GM19025 (cell line): ENCODE data around the gene PCSK4.
"Not testable (repeated sequence)": the region's sequence is repeated elsewhere in the genome, so short reads cannot be mapped to it uniquely, and the experiment has no call there.

Experiments used
- ATAC-seq: cut with Tn5 transposase; IDR thresholded peaks from one replicate; pipeline ENCODE4 v1.9.1; 2021; ENCODE audit warnings: mild to moderate bottlenecking, low read depth, moderate library complexity; ENCODE audit not compliant: unreplicated experiment

Gene PCSK4

DNA sequence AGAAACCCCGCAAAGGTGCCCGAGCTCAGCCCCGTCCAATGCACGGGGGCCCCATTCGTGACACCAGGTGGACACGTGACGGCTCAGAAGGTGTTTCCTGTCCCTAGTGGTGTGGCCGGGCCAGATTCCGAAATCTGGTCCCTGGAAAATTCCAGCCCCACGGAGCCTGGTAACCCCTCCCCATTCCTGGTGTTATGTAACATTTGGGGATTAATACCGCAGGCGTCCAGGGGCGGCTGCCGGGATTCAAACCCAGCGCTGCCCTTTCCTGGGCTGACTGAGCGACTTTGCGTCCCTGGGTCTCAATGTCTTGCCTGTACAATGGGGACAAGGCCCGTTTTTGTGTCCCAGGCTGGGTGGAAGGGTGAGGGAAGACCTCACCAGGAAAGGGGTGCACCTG lies 32.7 kb upstream of the PCSK4 start:
- no peak for ATAC-seq

DNA sequence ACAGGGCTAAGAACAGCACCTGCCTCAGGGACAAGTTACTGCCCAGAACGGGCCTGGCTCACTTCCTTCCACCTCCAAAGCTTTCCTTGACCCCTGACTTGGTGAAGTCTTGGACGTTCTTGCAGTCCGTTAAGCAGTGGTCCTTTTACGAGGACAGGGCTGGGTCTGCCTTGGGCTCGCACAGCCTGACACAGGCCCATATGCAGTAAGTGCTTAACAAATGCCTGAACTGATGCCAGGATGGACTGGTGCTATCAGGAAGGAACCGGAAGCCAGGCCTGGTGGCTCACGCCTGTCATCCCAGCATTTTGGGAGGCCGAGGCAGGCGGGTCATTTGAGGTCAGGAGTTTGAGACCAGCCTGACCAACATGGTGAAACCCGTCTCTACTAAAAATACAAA lies 31.9 kb upstream of the PCSK4 start:
- ATAC-seq = no peak

DNA sequence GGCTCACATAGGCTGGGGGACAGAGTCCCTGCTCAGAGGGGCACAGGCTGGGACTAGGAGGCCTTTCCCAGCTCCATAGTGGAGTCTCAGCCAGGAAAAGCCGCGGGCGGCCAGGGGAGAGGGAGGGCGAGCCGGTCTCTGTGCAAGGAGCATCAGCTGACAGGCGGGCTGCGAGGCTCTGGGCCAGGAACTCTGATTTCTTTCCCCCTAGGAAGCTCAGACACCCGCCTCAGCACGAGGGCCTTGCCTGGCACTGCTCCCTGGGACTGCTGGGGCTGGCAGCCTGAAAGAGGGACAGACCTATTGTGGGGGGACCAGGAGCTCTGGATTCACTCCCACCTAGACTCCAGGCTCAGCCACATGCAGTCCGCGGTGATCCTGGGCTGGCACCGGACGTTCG lies 31.5 kb upstream of the PCSK4 start:
- no peak for ATAC-seq

DNA sequence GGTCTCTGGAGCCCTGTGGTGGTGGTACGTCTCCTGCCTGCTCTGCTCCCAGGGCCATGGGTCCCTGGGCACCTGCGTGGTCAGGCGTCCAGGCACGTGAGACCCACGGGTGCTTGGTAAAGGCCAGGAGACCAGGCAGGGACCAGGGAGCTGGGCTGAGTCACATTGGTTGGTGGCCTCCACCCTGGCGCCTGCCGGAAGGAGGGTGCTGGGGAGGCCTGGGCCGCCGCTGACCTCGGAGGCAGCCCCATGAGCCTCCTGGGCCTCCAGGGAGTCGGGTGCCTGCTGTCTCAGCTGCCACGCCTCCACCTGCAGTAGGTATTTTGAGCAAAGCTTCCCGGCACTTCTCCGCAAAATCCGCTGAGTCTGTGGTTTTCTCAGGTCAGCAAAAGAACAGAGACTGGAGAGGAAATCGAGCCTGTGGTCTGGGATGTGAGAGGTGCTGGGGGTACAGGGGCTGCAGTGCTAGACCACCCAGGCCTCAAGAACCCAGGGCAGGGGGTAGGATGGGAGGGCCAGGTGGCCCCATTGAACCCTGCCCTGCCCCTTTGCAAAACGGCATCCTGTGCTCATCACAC lies 30.1 kb upstream of the PCSK4 start:
- ATAC-seq = no peak

DNA sequence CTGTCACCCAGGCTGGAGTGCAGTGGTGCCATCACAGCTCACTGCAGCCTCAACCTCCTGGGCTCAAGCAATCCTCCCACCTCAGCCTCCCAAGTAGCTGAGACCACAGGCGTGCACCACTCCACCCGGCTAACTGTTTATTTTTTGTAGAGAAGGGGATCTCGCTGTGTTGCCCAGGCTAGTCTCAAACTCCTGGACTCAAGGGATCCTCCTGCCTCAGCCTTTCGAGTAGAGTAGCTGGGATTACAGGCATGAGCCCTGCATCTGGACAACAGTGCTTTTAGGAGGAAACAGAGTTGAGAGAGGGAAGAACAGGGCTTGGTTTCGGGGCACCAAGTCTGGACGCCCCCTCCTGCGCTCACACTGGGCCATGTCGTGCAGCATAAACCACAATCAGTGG lies 29.7 kb upstream of the PCSK4 start:
- not testable (repeated sequence) for ATAC-seq

DNA sequence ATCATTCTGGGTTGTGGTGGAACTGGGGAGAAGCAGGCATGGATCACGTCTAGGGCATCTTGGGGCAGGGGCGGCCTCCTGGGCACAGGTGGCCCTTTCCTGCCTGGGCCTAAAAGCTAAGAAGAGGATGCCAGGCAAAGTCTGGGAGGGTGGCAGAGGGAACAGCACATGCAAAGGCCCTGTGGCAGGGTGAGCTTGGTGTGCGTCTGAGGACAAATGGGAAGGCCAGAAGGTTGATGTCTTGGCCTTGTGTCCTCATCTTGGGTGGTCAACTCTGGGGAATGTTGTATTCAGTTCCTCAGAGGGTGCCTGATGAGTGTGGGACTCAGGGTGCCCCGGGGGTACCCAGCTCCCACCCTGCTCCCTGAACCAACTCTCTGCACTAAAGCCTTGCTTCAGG lies 28.3 kb upstream of the PCSK4 start:
- no peak for ATAC-seq

DNA sequence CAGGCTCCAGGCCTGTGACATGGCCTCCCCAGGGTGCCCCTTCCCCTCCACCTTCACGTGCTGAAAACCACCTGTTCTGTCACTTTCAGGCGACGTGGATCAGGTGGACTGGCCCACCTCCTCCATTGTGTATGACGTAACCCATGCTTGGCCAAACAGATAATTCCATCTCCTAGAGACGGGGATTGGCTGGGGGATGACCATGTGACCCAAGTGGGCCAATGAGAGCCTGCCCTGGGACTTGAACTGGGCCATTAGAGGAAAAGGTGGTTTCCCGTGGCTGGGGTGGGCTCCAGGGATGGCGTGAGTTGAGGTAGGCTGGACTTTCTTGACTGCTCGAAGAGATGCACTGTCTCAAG lies 26.2 kb upstream of the PCSK4 start:
- no peak for ATAC-seq

DNA sequence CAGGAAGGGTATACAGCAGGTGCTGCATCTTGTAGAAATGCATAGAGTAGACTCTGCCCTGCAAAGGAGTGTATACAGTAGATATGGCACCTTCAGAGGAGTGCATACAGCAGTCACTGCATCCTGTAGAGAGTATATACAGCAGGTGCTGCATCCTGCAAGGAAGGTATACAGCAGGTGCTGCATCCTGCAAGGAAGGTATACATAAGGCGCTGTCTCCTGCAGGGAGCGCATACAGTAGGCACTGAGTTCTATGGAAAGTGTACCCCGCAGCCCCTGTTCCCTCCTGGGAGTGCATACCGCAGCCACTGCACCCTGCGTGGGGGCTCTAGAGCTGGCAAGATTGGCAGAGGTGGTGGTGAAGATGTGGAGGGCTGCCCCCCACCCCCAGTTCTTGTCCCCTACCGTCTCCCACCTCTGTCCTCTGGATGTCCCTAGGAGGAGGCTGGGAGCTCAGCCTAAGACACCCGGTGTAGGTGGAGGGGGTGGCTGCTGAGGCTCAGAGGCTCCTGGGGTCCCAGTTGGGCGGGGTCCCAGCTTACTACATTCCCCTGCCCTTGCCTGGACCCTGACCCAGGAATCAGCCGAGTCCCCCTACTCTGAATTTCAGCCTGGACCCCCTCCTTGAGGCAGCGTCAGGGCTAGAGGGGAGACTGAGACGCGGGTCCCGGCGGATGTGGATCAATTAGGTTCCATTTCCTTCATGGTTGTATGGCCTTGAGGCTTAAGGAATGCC lies 25.0 kb upstream of the PCSK4 start:
- ATAC-seq = no peak

DNA sequence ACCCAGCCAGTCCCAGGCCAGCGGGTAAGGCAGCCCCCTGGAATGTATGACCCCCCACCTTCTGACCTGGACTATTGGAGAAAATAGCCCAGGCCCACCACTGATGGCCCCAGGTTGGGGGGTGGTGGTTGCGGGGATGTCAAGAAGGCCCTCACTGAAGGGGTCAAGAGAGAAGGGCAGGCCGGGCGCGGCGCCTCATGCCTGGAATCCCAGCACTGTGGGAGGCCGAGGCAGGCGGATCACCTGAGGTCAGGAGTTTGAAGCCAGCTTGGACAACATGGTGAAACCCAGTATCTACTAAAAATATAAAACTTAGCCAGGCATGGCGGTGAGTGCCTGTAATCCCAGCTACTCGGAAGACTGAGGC lies 24.1 kb upstream of the PCSK4 start:
- ATAC-seq = no peak

DNA sequence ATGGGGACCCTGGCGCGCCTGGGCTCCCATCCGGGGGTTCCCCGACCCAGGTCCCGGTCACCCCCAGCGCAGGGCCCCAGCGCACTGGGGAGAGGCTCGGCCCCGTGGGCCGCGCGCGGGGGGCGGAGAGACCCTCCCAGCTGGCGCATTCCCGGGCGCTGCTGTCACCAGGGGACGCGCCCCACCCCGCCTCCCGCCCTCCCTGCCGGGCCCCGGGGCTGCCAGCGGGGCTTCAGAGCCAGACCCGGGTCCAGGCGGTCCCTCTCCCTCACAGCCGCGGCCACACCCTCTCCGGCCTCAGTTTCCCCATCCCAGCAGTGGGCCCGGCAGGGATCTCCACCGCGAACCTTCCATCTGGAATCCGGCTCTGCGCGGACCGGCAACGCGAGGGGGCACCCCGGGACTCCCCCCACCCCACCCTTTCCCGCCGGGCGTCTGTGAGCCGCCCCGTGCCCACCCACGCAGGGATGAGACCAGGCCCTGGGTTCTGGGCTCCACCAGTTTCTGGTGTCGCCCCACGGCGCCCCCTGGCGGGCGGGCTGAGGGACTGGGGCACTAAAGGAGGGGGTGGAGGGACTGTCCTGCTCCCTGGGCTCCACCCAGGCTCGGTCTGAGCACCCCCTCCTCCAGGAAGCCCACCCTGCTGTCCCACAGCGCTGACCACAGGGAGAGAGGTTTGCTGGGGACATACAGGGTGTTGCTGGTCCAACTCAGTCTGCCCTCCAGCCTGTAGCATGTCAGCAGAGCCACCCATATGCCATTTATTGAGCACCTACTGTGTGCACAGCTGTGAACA lies 23.5 kb upstream of the PCSK4 start:
- ATAC-seq = no peak

DNA sequence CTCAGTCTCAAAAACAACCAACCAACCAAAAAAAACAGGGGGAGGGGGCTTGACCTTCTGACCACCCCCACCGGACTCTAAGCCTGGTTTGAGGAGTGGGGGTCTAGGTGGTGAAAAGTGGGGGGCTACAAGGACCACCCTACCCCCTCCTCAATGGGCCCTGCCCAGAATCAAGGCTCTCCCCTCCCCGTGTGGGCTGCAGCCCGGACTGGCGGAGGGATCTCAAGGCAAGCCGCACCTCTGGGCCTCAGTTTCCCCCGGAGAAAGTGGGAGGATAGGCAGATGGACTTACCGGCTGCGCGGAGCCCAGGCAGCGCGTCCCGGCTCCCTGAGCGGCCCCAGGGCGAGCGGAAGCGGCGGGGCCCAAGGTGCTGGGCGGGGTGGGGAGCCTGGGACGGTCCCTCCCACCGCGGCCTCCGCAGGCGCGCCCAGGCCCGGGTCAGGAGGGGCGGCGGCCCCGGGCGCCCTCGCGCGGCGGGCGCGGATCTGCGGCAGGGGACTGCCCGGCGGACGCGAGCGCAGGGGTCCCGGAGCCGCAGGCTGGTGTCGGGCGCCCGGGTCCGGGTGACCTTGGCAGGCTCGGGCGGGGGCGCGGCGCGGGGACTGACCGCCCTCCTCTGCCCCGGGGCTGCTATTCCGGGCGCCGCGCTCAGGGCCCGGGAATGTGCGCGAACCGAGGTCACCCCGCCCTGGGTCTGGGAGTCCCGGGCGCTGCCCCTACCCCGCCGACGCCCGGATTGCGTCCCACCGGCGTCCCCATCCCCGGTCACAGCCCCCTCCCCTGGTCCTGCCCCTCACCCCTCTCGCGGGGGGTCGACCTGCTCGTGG lies 22.7 kb upstream of the PCSK4 start, which contains the start of gene ADAMTSL5:
ADAMTSL5 (minus strand) TSS at position 349 of the 828 bp plus-strand sequence. CDS start 2,076 bp downstream, outside the sequence.
- no peak for ATAC-seq

DNA sequence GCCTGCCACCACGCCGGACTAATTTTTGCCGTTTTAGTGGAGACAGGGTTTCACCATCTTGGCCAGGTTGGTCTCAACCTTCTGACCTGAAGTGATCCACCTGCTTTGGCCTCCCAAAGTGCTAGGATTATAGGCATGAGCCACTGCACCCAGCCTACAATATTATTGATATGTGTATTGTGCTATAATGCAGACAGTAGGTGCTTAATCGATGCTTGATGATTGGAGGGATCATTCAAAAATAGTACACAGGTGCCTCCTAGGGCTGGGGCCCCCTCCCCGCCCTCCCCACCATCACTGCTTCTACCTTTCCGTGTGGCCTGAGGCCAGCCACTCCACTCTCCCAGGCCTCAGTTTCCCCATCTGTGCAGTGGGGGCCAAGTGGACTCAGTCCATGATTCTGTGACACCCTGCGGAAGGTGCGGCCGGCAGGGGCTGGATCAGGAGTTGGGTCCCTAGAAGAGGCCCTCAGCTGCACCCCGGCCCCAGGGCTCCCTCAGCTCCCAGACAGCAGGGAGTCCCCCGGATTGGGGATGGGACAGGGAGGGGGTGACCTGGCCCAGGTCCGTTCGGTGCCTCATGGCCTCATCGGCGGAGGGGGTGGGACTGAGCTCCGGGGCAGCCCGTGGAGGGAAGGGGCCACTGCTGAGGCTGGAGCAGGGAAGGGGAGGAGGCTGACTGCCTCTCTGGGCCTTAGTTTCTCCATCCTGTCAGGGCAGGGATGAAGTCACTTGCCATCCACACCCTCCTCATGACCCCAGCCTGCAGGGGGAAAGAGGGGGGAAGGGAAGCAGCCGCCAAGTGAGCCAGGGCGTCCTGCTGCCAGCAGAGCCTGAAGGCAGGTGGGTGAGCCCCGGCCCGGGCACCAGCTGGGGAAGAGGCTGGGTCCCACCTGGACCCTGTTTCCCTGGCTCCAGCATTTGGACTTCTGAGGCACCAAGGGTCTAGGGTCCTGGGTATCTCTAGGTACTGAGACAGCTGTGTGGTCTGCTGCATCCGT lies 21.5 kb upstream of the PCSK4 start:
- no peak for ATAC-seq

DNA sequence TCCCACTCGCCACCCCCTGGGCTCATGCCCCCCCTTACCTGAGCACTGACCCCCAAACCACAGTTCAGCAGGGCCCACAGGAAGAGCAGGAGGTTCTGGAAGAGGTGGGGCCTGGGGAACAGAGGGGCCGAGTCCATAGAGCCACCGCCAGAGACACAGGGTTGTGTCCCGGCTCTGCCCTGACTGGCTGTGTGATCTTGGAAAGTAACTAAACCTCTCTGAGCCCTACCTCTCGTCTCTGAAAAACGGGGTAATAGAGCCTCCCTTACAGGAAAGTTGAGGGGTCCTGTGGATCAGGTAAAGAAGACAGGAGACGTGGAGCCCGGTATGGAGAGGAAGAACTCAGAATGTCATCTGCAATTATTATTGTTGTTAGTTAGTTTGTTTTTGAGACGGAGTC lies 20.7 kb upstream of the PCSK4 start:
- ATAC-seq = no peak

DNA sequence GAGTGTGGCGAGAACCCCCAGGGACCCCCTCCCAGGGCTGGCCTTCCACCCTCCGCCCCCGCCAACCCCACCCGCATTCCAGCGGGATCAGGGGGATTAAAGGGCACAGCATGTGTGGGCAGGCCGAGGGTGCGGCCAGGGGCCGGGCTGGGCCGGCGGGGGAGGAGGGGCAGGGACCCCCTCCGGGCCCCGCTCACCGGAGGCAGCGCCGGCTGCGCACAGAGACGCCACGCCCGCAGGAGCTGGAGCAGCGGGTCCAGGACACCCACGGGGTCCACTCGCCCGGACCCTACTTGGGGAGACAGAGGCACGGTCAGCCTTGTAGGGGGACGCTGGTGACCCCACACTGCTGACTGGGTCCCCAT lies 20.3 kb upstream of the PCSK4 start:
- no peak for ATAC-seq

DNA sequence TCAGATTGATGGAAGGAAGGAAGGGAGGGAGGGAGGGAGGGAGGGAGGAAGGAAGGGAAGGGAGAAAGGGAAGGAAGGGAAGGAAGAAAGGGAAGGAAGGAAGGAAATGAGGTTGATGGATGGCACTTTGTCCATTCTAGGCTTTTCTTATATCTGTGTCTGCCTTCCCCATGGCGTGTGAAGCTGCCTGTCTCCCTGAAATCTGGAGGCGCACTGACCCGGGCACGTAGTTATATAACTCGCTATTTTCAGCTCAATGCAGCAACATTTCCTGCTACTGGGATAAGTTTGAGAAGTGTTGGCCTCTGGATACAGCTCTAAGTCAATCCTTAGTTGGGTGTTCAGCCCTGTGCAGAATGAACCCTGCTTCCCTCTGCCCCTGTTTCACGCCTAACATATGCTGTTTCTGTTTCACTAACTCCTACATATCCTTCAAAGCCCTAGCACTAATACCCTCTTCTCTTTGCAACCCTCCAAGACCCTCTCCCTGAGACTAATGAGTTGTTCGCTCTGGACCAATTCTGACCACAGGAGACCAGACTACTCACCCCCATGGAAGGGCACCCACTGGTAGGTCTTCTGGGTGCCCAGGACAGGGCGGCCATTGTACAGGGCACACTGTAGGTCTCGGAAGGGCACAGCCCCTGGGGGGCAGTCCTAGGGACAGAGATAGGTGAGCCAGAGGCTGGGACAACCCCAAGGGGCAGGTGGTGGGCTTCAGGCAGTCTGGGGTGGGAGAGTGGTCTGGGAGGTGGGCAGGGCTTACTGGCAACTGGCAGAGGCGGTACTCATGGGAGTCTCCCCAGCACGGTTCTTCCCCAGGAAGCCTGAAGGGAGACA lies 19.7 kb upstream of the PCSK4 start:
- no peak for ATAC-seq

DNA sequence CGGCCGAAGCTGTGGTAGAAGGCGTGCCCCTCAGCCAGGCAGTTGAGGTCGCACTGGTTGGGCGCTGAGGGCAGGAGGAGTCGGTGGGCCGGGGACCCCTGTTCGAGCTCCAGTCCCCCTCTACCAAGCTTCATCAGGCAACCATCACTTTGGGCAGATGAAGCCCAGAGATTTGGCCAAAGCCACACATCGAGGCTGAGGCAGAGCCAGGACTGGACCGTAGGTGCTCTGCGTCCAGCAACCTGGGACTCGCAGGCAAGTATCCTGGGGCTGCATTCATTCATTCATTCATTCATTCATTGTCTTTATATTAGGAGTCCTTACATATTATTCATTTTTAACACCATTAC lies 18.3 kb upstream of the PCSK4 start:
- no peak for ATAC-seq

DNA sequence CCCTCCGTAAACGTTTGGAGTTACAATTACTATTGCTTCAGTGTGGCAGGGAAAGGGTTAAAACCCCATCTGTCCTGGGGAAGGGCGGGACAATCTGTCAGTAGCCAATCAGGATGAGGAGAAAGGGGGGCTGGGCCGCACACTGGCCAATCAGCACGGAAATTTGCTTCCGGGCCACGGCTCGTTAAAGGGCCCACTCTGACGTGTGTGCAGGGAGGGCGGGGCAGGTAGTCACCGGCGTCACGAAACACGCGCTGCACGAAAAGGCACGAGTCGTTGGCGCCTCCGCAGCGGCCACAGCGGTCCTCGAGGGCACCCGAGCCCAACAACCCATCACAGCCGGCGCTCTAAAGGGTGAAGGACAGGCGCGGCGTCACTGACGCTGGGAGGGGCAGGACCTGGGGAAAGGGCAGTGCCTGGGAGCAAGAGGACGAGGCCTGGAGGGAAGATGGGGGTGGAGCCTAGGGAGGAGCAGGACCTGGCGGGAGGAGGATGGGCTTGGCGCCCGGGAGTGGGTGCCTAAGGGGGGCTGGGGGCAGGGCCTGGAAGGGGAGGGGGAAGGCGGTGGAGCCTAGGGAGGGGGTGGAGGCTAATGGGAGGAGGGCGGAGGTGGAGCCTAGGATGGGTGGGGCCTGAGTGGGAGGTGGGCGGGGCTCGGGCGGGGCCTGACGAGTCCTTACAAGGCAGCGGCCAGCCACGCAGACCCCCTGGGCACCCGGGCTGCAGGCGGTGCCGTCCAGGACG lies 17.8 kb upstream of the PCSK4 start:
- no peak for ATAC-seq

DNA sequence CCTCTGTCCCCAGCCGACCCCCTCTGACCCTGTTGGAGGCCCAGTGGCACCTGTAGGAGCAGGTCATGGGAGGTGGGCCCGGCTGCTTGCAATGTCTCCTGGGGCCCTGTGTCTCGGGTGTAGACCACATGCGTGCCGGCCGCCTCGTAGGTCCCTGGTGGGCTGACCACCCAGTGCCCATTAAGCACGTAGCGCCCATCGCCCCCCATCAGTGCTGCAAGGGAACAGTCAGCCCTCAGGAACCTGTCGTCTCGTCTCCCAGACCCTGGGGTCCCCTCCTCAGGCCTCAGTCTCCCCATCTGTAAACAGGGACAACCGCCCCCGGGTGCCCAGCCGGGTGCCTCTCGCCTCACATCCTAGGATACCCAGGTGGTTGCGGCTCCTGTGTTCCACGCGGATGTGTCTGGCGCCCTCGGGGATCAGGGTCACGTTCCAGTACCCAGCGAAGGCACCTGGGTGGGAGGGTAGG lies 17.1 kb upstream of the PCSK4 start:
- ATAC-seq = no peak
